Stimulated activated CD4-positive, alpha-beta T cell treated with anti-CD3 and anti-CD28 coated beads, TNF-alpha, amount 100 ng/mL, for 1 hour (primary cell): ENCODE data around the gene RAP1GAP2.
A peak's percentile ranks its signal among the peaks of the same experiment; 100 is the strongest.
"Not testable (repeated sequence)": the region's sequence is repeated elsewhere in the genome, so short reads cannot be mapped to it uniquely, and the experiment has no call there.

Experiments
- DNase-seq, 3 donors: peaks; one replicate each; pipeline ENCODE4 v3.0.0-alpha.2; 2020; ENCODE audit warnings: low read depth in 3 of 3, low spot score in 1 of 3

The RAP1GAP2 gene

DNA sequence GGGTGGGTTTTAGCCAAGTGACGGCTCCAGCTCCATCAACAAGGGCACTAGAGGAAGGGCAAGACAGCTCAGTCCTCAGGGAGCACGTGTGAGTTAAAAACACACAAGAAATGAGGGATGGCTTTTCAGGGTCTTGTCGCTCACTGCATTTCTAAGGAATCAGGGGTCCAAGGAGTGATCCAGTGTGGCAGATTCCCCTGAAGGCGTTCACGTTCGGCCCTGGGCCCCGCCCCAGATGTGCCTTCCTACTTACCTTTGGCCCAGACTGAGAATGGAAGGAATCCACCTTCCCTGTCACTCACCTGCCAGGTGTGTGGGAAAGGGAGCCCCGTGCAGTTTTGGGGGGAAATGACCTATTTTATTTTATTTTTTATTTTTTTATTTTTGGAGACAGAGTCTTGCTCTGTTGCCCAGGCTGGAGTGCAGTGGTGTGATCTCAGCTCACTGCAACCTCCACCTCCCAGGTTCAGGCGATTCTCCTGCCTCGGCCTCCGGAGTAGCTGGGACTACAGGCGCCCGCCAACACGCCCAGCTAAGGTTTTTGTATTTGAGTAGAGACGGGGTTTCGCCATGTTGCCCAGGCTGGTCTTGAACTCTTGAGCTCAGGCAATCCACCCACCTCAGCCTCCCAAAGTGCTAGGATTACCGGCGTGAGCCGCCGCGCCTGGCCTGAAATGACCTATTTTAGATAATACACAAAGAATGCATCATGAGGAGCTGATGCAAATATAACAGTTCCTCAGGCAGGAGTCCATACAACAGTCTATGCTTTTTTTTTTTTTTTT lies 195.3 kb downstream of the RAP1GAP2 start:
- DNase-seq, result not testable (repeated sequence)

DNA sequence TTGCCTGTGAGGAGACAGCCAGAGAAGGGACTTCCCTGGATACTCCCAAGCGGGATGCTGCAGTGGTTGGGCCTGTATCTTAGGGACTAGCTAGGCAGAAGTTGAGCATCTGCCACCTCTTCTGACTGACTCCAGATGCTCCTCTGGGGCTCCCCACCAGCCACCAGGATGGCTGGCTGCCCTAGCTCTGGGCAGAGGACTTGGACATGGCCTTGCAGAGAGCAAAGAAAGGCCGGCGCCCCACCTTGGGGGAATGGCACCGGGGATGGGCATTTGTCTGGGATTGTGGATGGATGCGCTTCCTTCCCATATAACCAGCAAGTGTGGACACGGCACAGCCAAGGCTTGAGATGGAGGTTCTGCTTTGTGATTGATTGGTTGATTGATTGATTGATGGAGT lies 198.2 kb downstream of the RAP1GAP2 start:
- no peak for DNase-seq

DNA sequence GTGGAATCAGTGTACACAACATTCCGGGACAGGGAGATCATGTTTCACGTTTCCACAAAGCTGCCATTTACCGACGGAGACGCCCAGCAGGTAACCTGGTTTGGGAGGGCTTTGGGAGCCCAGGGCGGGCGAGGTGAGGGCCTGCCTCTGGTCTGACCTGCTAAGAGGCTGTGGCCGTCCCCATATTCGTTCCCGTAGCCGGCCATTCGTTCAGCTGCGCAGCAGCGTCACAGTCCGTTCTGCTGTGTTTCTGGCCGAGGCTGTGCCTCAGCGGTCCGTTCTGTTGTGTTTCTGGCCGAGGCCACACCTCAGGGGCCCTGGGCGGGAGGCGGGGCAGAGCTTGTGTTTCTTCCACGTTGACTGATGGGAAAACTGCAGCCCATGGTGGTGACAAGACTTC lies 199.1 kb downstream of the RAP1GAP2 start:
- no peak for DNase-seq

DNA sequence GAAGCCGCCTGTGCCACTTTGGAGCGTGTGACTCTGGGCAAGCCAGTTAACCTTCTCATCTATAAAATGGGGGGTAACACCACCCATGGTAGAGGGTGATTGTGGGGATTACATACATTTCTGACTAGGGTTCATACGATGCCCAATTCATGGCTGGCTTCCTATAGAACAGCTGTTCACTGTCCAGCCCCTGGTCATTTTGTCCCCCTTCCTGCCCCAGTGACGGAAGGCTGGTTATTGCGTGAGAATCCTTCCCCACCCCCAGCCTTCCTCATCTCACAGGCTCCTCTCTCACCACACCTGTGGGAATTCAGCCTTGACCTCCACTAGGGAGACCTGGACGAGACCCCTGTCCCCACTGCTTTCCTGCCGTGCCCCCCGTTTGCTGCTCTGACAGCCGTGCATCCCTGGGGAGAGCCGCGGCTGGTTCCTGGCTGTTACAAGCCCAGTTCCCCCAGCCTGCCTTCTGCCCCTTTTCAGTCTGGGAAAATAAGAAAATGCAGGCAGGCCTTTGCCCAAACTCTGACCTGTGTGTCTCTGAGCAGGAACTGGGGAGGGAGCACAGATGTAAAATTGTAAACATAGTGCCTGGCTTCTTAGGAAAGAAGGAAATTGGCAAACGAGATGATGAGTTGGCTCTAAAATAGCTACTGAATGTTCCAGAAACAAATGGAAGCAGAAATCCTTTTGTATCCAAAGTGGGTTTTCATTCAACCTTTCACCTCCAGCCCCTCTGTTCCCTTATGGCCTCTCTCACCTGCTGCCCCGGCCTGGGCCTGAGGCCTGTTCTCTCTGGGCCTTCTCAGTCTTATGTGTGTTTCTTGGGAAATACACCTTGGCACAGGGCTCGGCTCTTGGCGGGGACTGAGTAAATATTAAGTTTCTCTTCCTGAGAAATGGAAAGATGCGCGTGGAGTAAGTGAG lies 199.9 kb downstream of the RAP1GAP2 start:
- DNase-seq, result no peak

DNA sequence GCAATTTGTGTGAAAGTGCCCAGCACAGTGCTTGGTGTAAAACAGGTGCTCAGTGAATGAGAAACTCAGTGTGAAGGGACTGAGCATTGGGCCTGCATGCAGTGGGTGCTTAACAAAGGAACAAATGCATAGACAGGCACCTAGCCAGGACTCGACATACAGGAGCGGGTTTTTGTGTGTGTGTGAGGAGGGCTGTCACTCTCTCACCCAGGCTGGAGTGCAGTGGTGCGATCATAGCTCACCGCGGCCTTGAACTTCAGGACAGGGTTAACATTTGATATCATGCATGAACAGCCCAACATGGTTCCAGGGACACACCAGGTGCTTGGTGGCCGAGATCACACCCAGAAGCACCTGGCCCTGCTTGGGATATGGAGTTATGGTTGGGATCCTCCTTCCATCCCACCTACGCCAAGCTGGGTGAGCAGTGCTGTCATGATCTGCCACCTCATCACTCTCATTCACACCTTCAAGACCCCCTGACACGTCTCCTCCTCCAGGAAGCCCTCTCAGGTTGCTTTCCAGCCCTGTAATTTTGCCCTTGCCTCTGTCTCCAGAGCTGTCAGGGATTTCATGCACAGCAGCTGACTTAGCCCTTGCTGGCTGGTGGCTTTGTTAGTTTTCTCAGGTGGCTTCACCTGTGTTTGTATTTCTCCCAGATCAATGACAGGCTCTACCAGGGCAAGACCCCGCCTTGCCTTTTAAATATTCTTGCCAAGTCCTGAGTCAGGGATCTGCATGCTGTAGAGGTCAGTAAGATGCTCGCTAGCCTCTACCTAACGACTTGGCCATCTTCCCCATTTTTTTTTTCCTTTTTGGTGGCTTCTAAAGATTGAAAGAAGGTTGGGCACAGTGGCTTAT lies 200.8 kb downstream of the RAP1GAP2 start:
- DNase-seq, result no peak

DNA sequence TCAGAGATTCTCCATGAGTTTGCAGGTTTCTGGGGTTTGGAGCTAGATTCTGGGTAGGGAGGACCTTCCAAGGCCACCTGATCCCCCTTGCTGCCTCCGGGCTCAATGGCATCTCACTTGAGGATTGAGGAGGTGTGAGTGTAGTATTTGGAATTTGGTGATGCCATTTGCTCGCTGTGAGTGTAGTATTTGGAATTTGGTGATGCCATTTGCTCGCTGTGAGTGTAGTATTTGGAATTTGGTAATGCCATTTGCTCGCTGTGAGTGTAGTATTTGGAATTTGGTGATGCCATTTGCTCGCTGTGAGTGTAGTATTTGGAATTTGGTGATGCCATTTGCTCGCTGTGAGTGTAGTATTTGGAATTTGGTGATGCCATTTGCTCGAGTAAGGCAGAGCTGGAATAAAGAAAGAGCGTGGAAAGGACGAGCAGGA lies 202.2 kb downstream of the RAP1GAP2 start:
- not testable (repeated sequence) for DNase-seq

DNA sequence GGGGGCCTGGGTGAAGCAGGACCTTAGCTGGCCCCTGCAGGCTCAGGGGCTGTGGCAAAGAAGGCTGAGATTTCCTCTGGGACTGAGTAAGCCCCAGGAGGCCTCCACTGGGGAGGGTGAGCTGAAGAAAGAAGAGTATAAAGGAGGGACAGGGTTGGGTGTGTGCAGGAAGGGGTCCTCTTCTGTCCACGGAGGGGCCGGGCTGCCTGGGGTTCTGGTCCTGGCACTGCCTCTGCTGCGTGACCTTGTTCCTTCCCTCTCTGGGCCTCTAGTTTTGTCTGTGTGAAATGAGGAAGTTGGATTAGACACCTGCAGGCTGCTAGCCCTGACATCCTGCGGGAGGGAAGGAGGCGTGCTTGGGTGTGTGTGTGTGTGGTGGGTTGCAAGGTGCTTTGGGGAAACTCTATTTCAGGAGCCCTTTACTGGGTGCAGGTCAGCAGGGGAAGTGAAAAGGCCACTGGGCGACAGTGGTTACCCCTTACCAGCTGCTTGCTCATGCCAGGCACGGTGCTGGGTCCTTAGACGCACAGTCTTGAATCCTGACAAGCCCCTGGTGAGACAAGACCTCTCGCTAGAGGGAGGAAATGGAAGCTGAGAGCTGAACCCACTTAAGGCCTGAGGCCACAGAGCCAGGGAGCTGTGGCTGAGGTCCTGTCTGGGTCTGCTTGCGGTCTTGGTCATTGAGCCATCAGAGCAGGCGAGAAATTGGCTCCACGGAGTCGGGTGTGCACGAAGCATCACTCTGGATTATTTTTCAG lies 206.5 kb downstream of the RAP1GAP2 start:
- no peak for DNase-seq

DNA sequence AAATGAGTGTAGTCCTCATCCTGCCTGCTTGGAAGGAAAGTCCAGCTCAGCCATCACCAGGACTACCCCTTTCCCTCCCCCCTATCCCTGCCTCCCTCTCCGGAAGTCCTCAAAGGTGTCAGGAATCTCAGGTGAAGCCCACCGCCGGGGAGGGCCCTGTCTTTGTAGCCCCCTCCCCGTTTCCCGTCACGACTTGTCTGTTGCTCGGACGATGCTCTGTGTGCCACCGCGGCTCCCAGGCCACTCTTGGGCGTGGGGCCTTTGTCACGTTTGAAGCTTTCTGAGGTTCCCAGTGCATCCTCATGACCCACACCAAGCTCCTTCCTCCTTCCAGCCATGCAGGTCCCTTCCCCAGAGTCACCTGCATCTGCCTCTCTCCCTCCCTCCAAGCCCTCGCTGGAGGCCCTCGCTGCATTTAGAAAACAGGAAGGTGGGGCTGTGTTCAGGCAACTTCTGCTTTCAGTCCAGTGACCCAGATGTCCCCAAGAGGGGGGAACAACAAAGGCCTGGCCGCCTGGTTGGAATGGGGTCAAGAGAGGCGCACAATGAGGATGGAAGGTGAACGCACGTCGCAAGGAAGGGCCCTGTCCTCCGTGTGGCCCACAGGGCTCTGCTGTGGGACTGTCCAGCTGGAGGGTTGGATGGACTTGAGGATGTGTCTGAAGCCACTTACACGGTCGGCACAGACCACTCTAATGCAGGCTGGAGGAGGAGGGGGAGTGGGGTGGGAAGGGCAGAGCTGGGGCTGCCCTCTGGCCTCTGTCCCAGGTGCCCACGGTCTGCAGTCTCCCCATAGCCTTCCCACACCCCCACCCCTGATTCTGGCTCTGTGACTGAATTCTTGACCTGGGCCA lies 207.3 kb downstream of the RAP1GAP2 start:
- no peak for DNase-seq

DNA sequence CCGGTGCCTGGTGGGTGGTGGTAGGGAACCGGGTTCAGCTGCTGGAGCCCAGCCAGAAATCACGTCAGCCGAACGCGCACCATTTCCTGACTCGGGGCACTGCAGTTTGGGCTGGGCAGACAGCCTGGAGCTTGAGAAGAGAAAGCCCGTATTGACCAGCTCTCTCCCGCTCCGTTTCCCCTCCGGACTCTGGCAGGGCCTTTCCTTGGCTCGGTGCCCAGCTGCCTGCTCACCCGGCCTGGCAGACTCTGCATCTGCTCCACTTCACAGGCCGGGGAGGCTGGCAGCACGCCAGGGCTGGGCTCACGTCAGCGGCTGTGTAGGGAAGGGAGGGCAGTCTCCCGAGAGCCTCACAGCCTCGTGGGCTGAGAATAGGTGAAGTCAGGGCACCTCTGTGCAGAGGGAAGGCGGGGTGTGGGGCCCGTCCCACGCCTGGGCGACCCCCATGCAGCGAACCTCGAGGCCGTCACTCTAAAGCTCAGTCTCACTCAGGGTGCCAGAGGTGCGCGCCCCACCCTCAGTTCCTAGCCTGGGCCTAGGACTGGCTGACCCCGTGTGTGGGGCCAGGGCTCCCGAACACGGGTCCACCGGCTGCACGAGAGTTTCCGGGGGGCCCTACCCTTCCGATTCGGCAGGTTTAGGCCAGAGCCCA lies 208.0 kb downstream of the RAP1GAP2 start:
- peak; percentile 12 to 42 (median 16) for DNase-seq

DNA sequence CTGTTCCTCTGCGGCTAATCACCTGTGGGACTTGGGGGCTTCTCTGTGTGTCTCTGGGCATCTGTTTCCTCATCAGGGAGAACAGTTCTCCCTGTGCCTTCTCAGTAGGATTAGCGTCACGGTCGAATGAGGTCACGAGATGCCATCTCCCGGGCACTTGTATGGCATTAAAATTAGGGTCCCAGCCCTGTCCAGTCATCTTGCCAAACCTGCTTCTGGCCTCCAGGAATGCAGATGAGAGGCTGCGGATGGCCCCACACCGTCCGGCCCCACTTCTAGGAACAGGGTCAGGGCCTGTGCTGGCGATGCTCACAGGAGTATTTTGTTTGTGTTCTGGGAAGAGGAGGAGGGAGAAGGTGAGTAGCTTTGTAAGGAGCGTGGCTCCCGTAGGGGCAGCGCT lies 208.7 kb downstream of the RAP1GAP2 start:
- no peak for DNase-seq

DNA sequence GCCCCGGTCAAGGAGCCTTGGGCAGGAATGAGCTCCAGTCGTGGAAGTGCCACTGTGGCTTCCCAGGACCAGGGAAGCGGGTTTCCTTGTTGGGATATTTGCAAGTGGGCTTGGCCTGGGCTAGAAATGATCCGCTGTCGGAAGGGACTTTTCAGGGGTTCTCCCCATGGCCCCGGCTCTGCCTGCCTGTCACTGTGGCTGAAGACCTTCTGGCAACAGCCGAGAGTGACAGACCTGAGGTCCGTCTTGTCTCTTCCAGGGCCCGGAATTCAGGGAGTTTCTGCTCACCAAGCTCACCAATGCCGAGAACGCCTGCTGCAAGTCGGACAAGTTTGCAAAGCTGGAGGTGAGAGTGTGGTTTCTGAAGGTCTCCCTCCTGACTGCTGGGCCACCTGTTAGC lies 209.5 kb downstream of the RAP1GAP2 start:
- DNase-seq, result no peak

DNA sequence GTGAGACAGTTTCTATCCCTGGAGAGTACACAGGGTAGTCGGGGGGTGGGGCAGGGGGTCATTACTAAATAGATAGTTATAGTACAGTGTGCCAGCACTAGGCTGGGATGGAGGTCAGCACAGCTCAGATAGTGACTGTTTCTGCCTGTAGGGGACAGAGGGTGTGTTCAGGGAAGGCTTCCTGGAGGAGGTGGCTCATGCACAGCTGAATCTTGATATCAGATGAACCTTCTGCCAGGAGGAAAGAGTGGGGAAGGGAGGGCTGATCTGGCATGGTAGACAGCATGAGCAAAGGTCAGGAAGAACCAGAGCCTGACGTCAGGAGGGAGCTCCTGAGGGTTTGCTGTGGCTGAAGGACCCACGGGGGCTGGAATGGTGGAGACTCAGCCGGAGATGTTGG lies 210.6 kb downstream of the RAP1GAP2 start:
- DNase-seq, result no peak

DNA sequence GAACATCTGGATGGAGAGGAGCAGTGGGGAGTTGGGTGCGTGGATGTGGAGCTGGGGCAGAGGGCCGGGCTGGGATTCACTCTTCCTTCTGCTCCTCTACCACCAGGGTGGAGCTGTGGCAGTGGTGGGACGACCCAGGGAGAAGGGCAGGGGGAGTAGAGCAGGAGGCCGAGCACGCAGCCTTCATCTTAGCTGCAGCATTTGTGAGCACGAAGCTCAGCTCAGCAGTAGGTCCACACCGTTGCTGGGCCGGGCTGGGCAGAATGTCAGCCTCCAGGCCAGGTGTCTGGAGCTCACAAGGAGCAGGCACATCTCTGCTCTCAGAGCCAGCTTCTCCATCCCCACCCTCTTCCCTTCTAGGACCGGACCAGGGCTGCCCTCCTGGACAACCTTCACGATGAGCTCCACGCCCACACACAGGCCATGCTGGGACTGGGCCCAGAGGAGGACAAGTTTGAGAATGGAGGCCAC lies 211.4 kb downstream of the RAP1GAP2 start:
- DNase-seq, result no peak

DNA sequence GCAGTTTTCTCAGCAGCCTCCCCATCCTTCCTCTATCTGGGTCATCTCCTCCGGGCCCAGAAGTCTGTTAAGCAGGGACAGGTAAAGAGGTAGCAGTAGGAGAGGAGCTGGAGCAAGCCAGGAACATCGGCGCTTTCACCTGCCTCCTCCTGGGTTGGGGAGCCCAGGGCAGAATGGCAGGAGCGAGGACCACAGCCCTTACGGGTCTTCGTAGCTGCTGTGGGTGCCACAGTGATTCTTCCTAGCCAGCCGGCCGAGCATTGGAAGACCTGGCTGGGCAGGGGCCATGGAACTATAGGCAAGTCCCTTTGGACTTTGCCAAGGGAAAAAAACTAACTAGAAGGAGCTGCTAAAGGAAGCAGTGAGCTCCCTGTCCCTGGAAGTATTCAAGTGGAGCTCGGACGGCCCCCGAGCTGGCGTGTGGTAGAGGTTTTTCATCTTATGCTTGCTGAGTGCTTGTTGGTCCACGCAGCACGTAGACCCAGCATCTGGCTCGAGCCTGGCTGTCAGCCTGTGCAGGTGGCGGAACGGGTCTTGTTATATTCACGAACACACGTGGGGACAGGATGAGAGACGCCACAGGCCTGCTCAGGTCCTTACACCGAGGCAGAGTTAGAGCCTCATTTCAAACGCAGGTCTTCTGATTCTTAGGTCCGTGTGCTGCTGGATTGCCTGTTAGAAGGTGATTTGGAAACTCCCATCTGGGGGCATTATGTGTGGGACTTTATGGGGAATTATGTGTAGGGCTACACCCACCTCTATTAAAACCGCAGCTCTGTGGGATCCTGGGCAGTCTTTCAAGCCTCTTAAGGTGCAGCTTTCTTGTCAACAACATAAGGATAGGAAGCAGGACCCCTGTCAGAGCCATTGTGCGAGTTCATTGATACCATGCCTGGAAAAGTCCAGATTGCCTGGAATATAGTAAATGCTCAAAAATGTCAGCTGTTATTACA lies 212.4 kb downstream of the RAP1GAP2 start:
- no peak for DNase-seq

DNA sequence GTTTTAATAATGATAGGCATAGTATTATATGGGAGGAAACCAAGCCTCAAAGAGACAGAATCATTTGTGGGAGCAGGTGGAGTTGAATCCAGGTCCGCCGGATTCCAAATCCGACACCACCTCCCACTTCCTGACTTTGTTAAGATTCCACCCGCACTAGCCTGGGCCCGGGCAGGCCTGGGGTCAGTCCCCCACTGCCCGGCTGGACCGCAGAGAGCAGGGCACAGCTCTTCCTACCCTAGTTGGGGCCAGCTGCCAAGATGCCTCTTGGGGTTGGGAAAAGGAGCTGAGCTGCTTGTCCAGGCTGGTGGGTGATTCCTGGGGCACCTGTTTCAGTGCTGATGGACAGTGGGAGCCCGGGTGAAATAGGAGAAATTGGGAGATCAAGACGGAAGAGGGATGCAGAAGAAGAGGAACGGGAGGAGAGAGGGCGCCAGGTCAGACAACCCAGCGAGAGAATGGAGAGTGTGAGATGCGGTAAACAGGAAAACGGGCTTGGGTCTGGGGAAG lies 213.2 kb downstream of the RAP1GAP2 start:
- no peak for DNase-seq

DNA sequence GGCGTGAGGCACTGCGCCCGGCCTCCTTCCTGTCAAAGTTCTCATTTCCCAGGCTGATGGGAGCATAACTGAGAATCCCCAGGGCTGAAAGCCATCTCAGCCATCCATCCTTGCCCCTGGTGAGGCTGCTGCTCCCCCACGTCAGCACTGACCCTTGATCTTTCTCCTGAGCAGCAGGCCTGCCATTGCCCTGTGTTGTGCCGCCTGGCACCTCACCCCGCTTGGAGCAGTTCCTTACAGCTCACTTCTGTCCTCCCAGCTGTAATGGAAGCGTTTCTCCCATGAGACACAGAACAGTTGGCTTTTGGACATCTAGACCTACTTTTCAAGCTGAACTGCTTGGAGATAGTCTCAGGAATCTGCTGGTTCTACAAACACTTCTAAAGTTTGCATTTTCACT lies 215.7 kb downstream of the RAP1GAP2 start:
- no peak for DNase-seq

DNA sequence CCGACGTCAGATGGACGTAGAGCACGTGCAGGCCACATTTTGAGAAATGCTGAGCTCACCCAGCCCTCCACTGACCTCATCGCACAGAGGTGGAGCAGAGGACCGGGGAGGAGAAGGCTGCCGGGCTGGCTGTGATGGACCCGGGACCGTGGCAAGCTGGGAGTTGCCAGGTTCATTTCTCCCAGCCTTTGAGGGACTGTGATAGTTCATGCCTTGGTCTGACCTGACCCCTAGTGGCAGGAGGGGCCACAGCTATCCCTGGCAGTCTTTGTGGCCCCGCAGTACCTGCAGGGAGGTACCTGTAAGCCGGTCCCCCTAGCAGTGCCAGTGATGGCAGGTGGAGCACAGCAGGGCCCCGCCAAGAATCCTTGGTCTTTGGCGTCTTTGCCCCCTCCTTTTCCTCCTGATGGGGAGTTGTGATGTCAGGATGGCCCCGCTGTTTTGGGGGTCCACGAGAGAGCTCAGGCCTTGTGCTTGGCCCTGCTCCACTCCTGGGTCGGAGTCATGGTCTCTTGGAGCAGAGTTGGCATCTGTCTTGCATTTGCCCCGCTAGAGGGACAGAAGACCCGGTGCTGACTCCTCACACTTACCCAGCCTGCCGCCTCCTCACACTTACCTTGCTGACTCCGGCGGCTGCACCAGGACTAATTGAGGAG lies 216.8 kb downstream of the RAP1GAP2 start:
- peak; percentile 19 to 41 (median 31) for DNase-seq
